Measurements from ENCODE around the gene SLIT3. TPM values are rescaled to one million over a fixed set of nuclear protein-coding genes. Genes with fewer than 3 reads are reported as not detected.

SLIT3 gene
- total RNA-seq, 1 experiment from 2014 or later = 0.10 TPM

GRCh38 chr5:169044962-169045361, 256.0 kb downstream of the SLIT3 start:
- no peak overlapping the region for H3K9ac ChIP-seq (ENCODE audit: low read length)
- peaks cover 72% of the 10 kb centered on the region; the same call in 1 of the 2 replicates for H3K27me3 ChIP-seq (ENCODE audit: insufficient read depth, low read length)
- H3K36me3 ChIP-seq (ENCODE audit: control insufficient read depth in 1 of 2, insufficient read depth in 2 of 2, low read length in 2 of 2) = no peaks in the 10 kb centered on the region
- H2AFZ ChIP-seq (ENCODE audit: low read depth, low read length, poor library complexity, severe bottlenecking) = no peak overlapping the region
- BruUV-seq (replicated peaks) = no TSS peak
- H3K9me3 ChIP-seq (ENCODE audit: control insufficient read depth in 1 of 2, insufficient read depth in 1 of 2, low read depth in 1 of 2, low read length in 2 of 2) = no peaks in the 10 kb centered on the region
- no peaks in the 10 kb centered on the region for H4K20me1 ChIP-seq (ENCODE audit: insufficient read depth)
- ATAC-seq (no peak), DNase-seq (ENCODE audit: low read depth, low spot score) (no peak)
- H3K9me2 ChIP-seq (ENCODE audit: insufficient read depth) = no peaks in the 10 kb centered on the region
- RAD21 ChIA-PET (ENCODE audit: low non-redundant PET in 1 of 2, low total read pairs in 2 of 2, uncharacterized antibody in 2 of 2, unreplicated experiment in 2 of 2) = no interaction called here
- TF ChIP-seq ZFX (IDR thresholded peaks at IDR 0.05) = no peak
- no peak for TF ChIP-seq SRF (IDR thresholded peaks at IDR 0.05; ENCODE audit: low read depth)
- TF ChIP-seq FOSL1 (IDR thresholded peaks at IDR 0.05; ENCODE audit: low read depth) = no peak
- TF ChIP-seq YY1 (IDR thresholded peaks at IDR 0.05; ENCODE audit: extremely low read depth, insufficient replicate concordance, low read depth, low read length) = no peak
- no peak for TF ChIP-seq TCF7L2 (IDR thresholded peaks at IDR 0.05; ENCODE audit: borderline replicate concordance, extremely low read depth, insufficient read depth, insufficient read length)
- no peak for TF ChIP-seq ZNF274 (IDR thresholded peaks at IDR 0.05; ENCODE audit: low read depth, low read length)
- TF ChIP-seq ZBTB33 (IDR thresholded peaks at IDR 0.05; ENCODE audit: extremely low read depth, insufficient replicate concordance, low read length) = no peak
- no peak for TF ChIP-seq SIN3A (IDR thresholded peaks at IDR 0.05; ENCODE audit: low read depth)
- TF ChIP-seq REST (IDR thresholded peaks at IDR 0.05; ENCODE audit: low read depth) = no peak
- TF ChIP-seq ATF3 (IDR thresholded peaks at IDR 0.05) = no peak
- no peak for TF ChIP-seq MAX (IDR thresholded peaks at IDR 0.05)
- no peak for TF ChIP-seq JUND (IDR thresholded peaks at IDR 0.05)
- TF ChIP-seq ELF1 (IDR thresholded peaks at IDR 0.05; ENCODE audit: borderline replicate concordance, low read depth) = no peak
- no peak for TF ChIP-seq POLR2A (IDR thresholded peaks at IDR 0.05; ENCODE audit: borderline replicate concordance, extremely low read depth, insufficient read depth, insufficient read length)
- TF ChIP-seq EGR1 (IDR thresholded peaks at IDR 0.05; ENCODE audit: low read depth) = no peak
- TF ChIP-seq CTCF (IDR thresholded peaks at IDR 0.05 in 2 of 3, conservative IDR thresholded peaks at IDR 0.05 in 1 of 3; ENCODE audit: borderline replicate concordance in 1 of 3, insufficient read depth in 1 of 3, low read depth in 2 of 3, low read length in 2 of 3) = no peak
- no peak for TF ChIP-seq EZH2phosphoT487 (IDR thresholded peaks at IDR 0.05; ENCODE audit: borderline replicate concordance)
- no peak for TF ChIP-seq EZH2 (IDR thresholded peaks at IDR 0.05)
- TF ChIP-seq RAD21 (IDR thresholded peaks at IDR 0.05; ENCODE audit: low read depth) = no peak
- no peak for TF ChIP-seq SP1 (IDR thresholded peaks at IDR 0.05; ENCODE audit: low read depth)
- intact Hi-C loops (cut with micrococcal nuclease) = no loop called here
- H3K79me2 ChIP-seq (ENCODE audit: insufficient read depth, low read length) = no peaks in the 10 kb centered on the region
- no peak overlapping the region for H3K4me2 ChIP-seq (ENCODE audit: low read length)
- POLR2A ChIA-PET = no interaction called here
- H3K4me1 ChIP-seq (ENCODE audit: control insufficient read depth in 1 of 2, insufficient read depth in 2 of 2, low read length in 2 of 2) = no peaks in the 10 kb centered on the region
- no peak overlapping the region for H3K27ac ChIP-seq (ENCODE audit: low read depth, low read length)
- CTCF ChIA-PET = no interaction called here
- no peak overlapping the region for H3K4me3 ChIP-seq (replicated peaks in 1 of 2; ENCODE audit: low read depth in 1 of 2, low read length in 2 of 2)

Measured in HCT116 (cell line).